Coronary artery (tissue), 2 donors: ENCODE data around the gene SCAF11.

ENCODE experiments used
- DNase-seq: peaks from one replicate; pipeline ENCODE4 v3.0.0-alpha.2; 2017; ENCODE audit warnings: low spot score
- H3K27ac ChIP-seq, 2 donors: fragments of 200-600 bp; sonication (generic); one replicate each; pipeline ENCODE4 v1.5.1; 2016 to 2019
- H3K4me3 ChIP-seq: fragments of 200-600 bp; sonication (generic); 2 replicates; pipeline ENCODE4 v1.5.1; 2016; ENCODE audit warnings: mild to moderate bottlenecking, moderate library complexity
- TF ChIP-seq, protein P1 (sequence below): fragments of 200-600 bp; sonication (generic); IDR thresholded peaks from one replicate; pipeline ENCODE4 v1.5.1; 2019; ENCODE audit warnings: antibody characterized with exemption

SCAF11 gene

GRCh38 chr12:45962553-45963325 is 27.6 kb downstream of the SCAF11 start:
- no peak for DNase-seq
- H3K4me3 ChIP-seq: no peak overlapping the region
- H3K27ac ChIP-seq: no peak overlapping the region
- TF ChIP-seq, protein P1, sequence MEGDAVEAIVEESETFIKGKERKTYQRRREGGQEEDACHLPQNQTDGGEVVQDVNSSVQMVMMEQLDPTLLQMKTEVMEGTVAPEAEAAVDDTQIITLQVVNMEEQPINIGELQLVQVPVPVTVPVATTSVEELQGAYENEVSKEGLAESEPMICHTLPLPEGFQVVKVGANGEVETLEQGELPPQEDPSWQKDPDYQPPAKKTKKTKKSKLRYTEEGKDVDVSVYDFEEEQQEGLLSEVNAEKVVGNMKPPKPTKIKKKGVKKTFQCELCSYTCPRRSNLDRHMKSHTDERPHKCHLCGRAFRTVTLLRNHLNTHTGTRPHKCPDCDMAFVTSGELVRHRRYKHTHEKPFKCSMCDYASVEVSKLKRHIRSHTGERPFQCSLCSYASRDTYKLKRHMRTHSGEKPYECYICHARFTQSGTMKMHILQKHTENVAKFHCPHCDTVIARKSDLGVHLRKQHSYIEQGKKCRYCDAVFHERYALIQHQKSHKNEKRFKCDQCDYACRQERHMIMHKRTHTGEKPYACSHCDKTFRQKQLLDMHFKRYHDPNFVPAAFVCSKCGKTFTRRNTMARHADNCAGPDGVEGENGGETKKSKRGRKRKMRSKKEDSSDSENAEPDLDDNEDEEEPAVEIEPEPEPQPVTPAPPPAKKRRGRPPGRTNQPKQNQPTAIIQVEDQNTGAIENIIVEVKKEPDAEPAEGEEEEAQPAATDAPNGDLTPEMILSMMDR: no peak

GRCh38 chr12:45959728-45960127 is 30.6 kb downstream of the SCAF11 start:
- no peak overlapping the region for H3K27ac ChIP-seq
- no peak for DNase-seq
- H3K4me3 ChIP-seq: no peak overlapping the region
- TF ChIP-seq, protein P1: no peak

DNA sequence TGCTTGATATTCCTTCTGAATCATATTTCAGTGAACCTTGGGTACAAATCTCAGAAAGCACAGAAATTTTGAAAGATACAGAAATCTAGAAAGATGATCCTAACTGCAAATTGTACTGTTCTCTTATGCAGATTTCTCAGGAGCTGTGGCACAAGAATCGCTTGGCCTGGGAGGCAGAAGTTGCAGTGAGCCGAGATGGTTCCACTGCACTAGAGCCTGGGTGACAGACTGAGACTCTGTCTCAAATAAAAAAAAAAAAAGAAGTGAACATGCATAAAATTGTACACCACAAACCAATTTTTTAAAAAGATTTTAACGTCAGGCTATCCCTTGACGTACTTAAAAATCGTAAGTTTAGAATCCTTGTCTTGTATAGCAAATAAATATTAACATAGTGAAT is 31.3 kb downstream of the SCAF11 start:
- Histone ChIP-seq H3K27ac (no peak overlapping the region), H3K4me3 (no peak overlapping the region)
- TF ChIP-seq, protein P1: no peak
- no peak for DNase-seq

DNA sequence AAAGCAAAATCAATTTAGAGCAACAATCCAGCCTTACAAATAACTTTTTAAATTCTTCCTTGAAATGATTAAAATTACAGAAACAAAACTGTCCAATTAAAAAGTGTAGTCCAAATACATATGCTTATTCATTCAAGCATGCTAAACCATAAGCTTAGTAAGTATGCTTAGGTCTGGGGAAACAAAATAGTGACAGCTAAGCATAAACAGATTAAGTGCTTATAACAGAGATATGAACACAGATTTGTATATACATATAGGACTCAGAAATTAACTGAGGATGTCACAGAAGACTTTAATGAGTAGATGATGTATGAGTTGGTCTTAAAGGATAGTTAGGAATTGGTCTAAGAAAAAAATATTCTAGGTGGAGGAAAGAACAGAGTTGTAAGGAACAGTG is 41.8 kb downstream of the SCAF11 start:
- no peak for DNase-seq
- Histone ChIP-seq H3K27ac (no peak overlapping the region), H3K4me3 (no peak overlapping the region)
- TF ChIP-seq, protein P1: no peak

DNA sequence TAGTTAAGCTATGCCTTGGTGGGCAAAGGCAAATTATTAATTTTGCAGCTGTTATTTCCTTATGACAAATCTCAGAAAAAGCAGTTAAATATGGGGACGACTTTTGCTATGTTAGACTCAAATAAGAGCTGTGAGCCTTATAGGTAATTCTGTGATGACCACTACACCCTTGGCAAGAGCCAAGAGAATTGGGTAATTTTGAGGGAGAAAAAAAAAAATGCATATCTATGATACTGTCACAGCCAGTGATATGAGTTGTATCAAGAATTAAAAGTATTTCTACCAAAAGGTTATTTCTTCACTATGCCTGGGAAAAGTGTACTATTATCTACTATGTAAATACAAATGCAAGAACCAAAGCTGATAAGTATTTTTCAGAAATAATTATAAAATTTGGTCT is 43.9 kb downstream of the SCAF11 start:
- DNase-seq: no peak
- TF ChIP-seq, protein P1: no peak

DNA sequence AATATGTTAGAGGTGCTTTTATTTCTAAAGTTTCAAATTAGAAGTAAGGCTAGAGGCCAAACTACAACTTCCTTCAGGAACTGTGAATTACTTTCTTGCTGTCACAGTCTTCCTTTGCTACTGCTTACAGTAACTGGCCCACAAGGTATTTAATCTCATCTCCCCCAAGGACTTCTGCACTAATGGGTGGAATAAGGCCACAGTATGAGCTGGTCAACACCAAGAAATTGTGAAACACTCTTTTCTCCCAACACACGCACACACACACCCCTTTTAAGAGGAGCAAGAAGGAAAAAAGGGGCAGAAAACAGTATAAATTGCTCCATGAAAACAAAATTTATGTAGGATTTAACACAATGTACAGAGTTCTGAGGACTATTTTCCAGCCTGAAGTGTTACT is 45.6 kb downstream of the SCAF11 start:
- DNase-seq: no peak
- TF ChIP-seq, protein P1: no peak
- H3K27ac ChIP-seq: no peak overlapping the region
- H3K4me3 ChIP-seq: no peak overlapping the region

More for the DNA sequence above, 43.9 kb downstream of the SCAF11 start:
- Histone ChIP-seq H3K27ac (no peak overlapping the region), H3K4me3 (no peak overlapping the region)

DNA sequence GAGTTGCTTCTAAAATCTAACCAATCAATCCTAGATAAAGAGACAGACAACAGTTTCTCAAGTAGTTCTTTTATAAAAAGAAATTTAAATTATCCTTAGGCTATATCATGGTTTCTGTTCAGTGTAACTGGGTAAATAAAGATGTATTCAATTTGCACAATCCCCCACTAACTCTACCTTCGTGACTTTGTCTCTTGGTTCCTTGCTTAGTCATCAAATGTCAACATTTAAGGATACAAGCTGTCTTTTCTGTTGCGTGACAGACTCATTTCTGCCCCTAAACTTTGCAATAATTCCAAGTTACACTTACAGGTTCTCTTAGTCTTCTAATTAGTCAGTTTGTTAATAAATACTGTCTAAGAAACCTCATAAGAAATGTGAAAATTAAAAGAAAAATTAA is 50.6 kb downstream of the SCAF11 start:
- TF ChIP-seq, protein P1: no peak
- Histone ChIP-seq H3K4me3 (no peak overlapping the region), H3K27ac (no peak overlapping the region)
- no peak for DNase-seq
